GM19099 (cell line): ENCODE data around the gene GOLGA8N.
"Not testable (repeated sequence)": the region's sequence is repeated elsewhere in the genome, so short reads cannot be mapped to it uniquely, and the experiment has no call there.

Experiments
- POLR2A ChIP-seq: IDR thresholded peaks from 3 replicates; pipeline ENCODE4 v1.6.1; 2011; ENCODE audit warnings: low read depth; ENCODE audit not compliant: insufficient read length; ENCODE audit errors: extremely low read depth

Gene GOLGA8N

GRCh38 chr15:32593151-32593550, at the start of gene GOLGA8N:
Gene GOLGA8N (plus strand): TSS chr15:32593456.
- not testable (repeated sequence) for TF ChIP-seq POLR2A

GRCh38 chr15:32615051-32615870, 22.0 kb downstream of the GOLGA8N start, which contains the start of gene ARHGAP11A:
Gene ARHGAP11A (plus strand): TSS chr15:32615504. CDS start chr15:32616212, 708 bp downstream.
- TF ChIP-seq POLR2A = not testable (repeated sequence)

- no peak for TF ChIP-seq POLR2A
These were observed 43.2 kb downstream of the GOLGA8N start for GRCh38 chr15:32636410-32636809.

GRCh38 chr15:32636908-32637567, 43.8 kb downstream of the GOLGA8N start:
- no peak for TF ChIP-seq POLR2A

GRCh38 chr15:32637704-32638103, 44.4 kb downstream of the GOLGA8N start:
- TF ChIP-seq POLR2A = no peak

GRCh38 chr15:32641517-32642059, 48.3 kb downstream of the GOLGA8N start, which contains the start of gene SCG5:
Gene SCG5 (plus strand): TSS chr15:32641710. CDS start chr15:32643593, 1,883 bp downstream.
- no peak for TF ChIP-seq POLR2A

GRCh38 chr15:32642667-32643435, 49.6 kb downstream of the GOLGA8N start:
- no peak for TF ChIP-seq POLR2A

- no peak for TF ChIP-seq POLR2A
These were observed 50.7 kb downstream of the GOLGA8N start for GRCh38 chr15:32643907-32644445.

- no peak for TF ChIP-seq POLR2A
These were observed 53.0 kb downstream of the GOLGA8N start for GRCh38 chr15:32646291-32646690.

GRCh38 chr15:32649342-32649741, 56.1 kb downstream of the GOLGA8N start:
- TF ChIP-seq POLR2A = no peak

- no peak for TF ChIP-seq POLR2A
These were observed 58.1 kb downstream of the GOLGA8N start for GRCh38 chr15:32651229-32651837.

- TF ChIP-seq POLR2A = no peak
These were observed 58.9 kb downstream of the GOLGA8N start for GRCh38 chr15:32652178-32652577.

- no peak for TF ChIP-seq POLR2A
These were observed 62.8 kb downstream of the GOLGA8N start for GRCh38 chr15:32656091-32656490.

GRCh38 chr15:32656496-32656895, 63.2 kb downstream of the GOLGA8N start:
- TF ChIP-seq POLR2A = no peak
